GM21717 (cell line): Measurements from ENCODE around the gene CABS1.

Experiments
- ATAC-seq: cut with Tn5 transposase; IDR thresholded peaks from one replicate; pipeline ENCODE4 v1.9.1; 2021; ENCODE audit warnings: mild to moderate bottlenecking, moderate library complexity; ENCODE audit not compliant: unreplicated experiment

The CABS1 gene

DNA sequence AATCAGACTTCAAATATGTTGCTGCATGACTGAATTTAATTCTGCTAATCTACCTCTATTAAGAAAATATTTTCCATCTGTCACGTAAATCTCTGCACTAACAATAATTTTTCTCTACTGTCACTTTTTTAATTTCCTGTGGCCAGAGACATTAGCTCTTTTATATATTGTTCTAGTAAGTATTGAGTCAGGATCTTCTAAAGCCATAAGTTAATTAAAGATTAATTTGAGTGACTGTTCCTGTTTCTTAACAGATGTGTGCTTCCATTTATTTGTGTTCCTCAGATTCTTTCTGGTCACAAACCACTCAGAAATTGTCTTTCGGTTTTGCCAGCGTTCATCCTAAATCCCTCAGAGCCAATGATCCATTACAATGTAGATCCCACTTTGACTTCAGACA, 45.8 kb downstream of the CABS1 start:
- ATAC-seq = no peak

DNA sequence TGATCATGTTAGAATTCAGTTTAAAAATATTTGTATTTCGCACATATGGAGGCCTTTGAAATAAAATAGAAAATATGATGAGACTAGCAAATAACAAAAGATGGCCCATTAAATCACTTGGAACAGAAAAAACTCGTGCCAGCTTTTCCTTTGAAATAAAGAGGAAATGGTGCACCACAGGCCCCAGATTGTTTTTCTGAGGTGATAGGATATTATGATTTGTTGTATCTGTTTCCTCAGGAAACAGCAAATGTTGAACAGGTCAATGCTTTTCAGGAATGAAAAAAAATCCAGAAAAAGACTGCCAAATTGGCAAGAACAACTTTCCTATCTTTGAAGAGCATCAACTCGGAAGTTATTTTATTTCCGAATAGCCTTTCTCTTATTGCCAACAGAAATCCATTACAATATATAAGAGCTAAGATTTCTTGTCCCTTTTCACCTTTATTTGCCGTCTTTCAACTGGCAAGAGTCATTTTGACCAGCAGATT, 48.0 kb downstream of the CABS1 start, which contains the start of gene SMR3B:
Gene SMR3B, plus strand, starts transcription at position 441 of the 491 bp plus-strand sequence. CDS start 1,380 bp downstream, outside the sequence.
- no peak for ATAC-seq
